ENCODE measurements around the gene CAB39L.

Gene CAB39L

DNA sequence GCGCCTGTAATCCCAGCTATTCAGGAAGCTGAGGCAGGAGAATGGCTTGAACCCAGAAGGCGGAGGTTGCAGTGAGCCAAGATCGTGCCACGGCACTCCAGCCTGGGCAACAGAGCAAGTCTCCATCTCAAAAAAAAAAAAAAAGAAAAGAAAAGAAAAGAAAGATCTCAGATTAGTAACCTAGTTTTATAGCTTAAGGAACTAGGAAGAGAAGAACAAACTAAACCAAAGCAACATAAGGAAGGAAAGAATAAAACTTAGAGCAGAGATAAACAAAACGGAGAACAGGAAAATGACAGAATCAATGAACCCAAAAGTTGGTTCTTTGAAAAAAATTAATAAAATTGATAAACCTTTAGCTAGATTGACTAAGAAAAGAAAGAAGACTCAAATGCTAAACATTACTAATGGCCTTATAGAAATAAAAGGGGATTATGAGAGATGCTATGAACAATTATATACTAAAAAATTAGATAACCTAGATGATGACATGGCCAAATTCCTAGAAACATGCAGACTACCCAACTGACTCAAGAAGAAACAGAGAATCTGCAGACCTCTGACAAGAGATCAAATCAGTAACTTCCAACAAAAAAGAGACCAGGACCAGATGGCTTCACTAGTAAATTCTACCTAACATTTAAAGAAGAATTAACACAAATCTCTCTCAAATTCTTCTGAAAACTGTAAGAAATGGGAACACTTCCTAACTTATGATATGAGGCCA, 127.9 kb downstream of the CAB39L start:
- H3K4me3 ChIP-seq (ENCODE audit: control insufficient read depth, low read depth, low read length), result no peak overlapping the region
- DNase-seq (ENCODE audit: low read depth), result no peak
- TF ChIP-seq, protein P1, sequence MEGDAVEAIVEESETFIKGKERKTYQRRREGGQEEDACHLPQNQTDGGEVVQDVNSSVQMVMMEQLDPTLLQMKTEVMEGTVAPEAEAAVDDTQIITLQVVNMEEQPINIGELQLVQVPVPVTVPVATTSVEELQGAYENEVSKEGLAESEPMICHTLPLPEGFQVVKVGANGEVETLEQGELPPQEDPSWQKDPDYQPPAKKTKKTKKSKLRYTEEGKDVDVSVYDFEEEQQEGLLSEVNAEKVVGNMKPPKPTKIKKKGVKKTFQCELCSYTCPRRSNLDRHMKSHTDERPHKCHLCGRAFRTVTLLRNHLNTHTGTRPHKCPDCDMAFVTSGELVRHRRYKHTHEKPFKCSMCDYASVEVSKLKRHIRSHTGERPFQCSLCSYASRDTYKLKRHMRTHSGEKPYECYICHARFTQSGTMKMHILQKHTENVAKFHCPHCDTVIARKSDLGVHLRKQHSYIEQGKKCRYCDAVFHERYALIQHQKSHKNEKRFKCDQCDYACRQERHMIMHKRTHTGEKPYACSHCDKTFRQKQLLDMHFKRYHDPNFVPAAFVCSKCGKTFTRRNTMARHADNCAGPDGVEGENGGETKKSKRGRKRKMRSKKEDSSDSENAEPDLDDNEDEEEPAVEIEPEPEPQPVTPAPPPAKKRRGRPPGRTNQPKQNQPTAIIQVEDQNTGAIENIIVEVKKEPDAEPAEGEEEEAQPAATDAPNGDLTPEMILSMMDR (conservative IDR thresholded peaks at IDR 0.05; ENCODE audit: control insufficient read depth, insufficient read depth, low read depth, low read length), result no peak

DNA sequence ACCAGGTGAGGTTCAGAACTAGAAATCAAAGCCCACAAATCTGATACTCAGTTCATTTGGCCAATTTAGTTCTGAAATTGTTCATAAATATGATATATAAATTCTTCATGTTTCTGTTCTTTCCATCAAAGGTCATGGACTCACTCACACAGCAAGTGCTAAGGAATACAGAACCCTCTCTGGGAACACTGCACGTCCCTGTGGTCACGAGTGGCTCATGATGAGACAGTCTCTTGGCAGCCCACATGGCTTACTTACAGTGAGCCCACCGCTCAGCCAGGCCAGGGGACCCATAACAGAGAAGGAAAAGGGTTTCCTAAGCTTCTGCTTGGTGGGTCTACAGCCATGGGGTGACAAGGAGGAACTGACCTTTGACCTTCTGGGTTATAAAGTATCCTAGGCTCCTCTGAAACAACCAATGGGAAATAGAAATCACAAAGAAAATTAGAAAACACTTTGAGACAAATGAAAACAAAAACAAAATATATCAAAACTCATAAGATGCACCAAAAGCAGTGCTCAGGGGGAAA, 128.8 kb downstream of the CAB39L start:
- DNase-seq (ENCODE audit: low read depth), result peak; percentile 70
- TF ChIP-seq, protein P1 (conservative IDR thresholded peaks at IDR 0.05; ENCODE audit: control insufficient read depth, insufficient read depth, low read depth, low read length), result no peak

DNA sequence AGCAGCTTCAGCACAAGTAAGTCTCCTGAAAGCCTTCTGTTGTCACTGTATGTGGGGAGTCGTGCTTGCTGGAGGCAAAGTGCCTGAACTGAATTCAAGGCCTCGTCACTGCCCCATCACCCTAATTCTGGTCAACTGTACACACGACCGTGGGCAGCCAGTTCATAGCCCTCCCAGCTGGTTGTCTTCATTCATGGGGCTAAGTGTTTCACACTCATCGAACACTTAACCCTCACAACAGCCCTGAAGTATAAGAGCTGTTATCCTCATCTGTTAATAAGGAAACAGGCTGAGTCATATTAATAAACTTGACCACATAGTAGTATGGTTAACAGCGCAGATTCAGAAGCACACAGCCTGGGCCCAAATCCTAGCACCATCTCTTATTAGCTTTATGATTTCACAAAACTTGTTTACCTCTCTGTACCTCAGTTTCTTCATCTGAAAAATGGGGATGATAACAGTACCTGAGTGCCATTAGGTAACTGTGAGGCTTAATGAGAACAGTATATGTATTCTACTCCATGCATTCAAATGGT, 129.5 kb downstream of the CAB39L start:
- peak; percentile 78 for DNase-seq (ENCODE audit: low read depth)
- H3K4me3 ChIP-seq (ENCODE audit: control insufficient read depth, low read depth, low read length), result no peak overlapping the region

More for the DNA sequence above, 128.8 kb downstream of the CAB39L start:
- H3K4me3 ChIP-seq (ENCODE audit: control insufficient read depth, low read depth, low read length), result no peak overlapping the region

DNA sequence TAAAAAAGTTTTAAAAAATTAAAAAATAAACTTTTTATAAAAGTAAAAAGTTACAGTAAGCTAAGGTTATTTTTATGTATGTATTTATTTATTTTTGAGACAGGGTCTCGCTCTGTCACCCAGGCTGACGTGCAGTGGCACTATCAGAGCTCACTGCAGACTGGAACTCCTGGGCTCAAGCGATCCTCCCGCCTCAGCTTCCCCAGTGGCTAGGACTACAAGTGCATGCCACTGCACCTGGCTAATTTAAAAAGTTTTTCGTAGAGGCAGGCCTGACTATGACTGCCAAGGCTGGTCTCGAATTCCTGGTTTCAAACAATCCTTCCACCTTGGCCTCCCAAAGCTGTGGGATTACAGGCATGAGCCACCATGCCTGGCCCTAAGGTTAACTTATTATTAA, 132.0 kb downstream of the CAB39L start:
- TF ChIP-seq, protein P1 (conservative IDR thresholded peaks at IDR 0.05; ENCODE audit: control insufficient read depth, insufficient read depth, low read depth, low read length), result no peak
- DNase-seq (ENCODE audit: low read depth), result no peak
- H3K4me3 ChIP-seq (ENCODE audit: control insufficient read depth, low read depth, low read length), result no peak overlapping the region

More for the DNA sequence above, 129.5 kb downstream of the CAB39L start:
- TF ChIP-seq, protein P1 (conservative IDR thresholded peaks at IDR 0.05; ENCODE audit: control insufficient read depth, insufficient read depth, low read depth, low read length), result no peak

DNA sequence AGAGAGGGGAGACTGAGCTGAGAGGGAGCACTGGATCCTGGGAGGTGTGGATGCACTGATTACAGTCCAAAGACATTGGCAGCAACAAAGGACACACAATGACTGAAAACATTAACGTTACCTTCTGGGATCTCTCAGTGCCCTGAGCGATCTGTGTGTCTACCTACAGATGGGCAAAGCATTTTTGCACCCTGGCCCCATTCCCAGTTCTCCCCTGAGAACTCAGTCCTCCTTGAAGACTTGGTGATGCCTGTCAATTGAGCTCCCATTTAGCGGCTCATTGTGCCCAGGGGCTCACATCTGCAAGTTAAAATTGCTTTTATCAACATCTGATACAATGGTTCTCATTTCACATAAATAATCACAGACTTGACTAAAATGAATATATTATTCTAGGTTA, 133.6 kb downstream of the CAB39L start:
- H3K4me3 ChIP-seq (ENCODE audit: control insufficient read depth, low read depth, low read length), result no peak overlapping the region
- TF ChIP-seq, protein P1 (conservative IDR thresholded peaks at IDR 0.05; ENCODE audit: control insufficient read depth, insufficient read depth, low read depth, low read length), result no peak
- no peak for DNase-seq (ENCODE audit: low read depth)

DNA sequence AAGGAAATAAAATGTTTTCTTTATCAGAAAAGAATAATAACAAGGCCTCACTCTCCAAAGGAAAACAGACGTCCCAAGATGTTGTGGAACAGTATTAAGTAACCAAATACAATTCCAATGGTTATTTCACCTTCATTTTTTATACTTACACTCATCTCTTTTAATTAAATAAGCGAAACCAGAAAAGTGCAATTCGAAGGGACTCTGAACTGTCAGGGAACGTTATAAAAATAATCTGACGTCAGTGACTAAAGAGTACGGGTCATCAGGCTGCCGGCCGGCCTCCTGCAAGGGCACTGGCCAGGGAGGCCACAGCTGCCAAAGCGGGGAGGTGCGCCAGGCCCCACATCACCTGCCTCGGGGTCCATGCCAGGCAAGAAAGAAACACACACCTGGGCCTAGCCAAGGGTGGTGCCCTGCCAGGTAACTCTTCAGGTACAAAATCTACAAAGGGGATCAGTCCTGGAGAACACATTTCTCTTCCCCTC, 134.9 kb downstream of the CAB39L start:
- TF ChIP-seq, protein P1 (conservative IDR thresholded peaks at IDR 0.05; ENCODE audit: control insufficient read depth, insufficient read depth, low read depth, low read length), result no peak
- no peak overlapping the region for H3K4me3 ChIP-seq (ENCODE audit: control insufficient read depth, low read depth, low read length)
- DNase-seq (ENCODE audit: low read depth), result peak; percentile 75

Data from fibroblast of mammary gland (primary cell).